Natural killer cell (primary cell): Measurements from ENCODE around the gene KISS1R. TPM values are rescaled to one million over a fixed set of nuclear protein-coding genes. Genes with fewer than 3 reads are reported as not detected.

Source experiments
- ATAC-seq, 3 donors: fragments of 150-1000 bp in 2 of 3; fragments of 200-7000 bp in 1 of 3; cut with Tn5 transposase; 1 replicate in 1 of 3; 2 replicates in 2 of 3; pipeline ENCODE4 v1.10.0; 2021; ENCODE audit warnings: mild to moderate bottlenecking in 2 of 3, moderate library complexity in 2 of 3
- DNase-seq, 2 donors: peaks; one replicate each; pipeline versions ENCODE4 v3.0.0 to v3.0.0-alpha.2; 2013 to 2021; ENCODE audit warnings: mixed read lengths in 1 of 2
- H3K27ac ChIP-seq: one replicate; pipeline ENCODE4 v1.5.1; 2013; ENCODE audit warnings: mild to moderate bottlenecking, low read length
- H3K27me3 ChIP-seq: one replicate; pipeline ENCODE4 v1.6.1; 2013; ENCODE audit warnings: low read length; ENCODE audit not compliant: control insufficient read depth, insufficient read depth
- H3K36me3 ChIP-seq: one replicate; pipeline ENCODE4 v1.6.1; 2013; ENCODE audit warnings: low read length; ENCODE audit not compliant: control insufficient read depth, insufficient read depth
- H3K4me1 ChIP-seq: one replicate; pipeline ENCODE4 v1.6.1; 2013; ENCODE audit warnings: low read length; ENCODE audit not compliant: control insufficient read depth, insufficient read depth
- H3K4me3 ChIP-seq: one replicate; pipeline ENCODE4 v1.5.1; 2013; ENCODE audit warnings: low read length
- H3K9me3 ChIP-seq: one replicate; pipeline ENCODE4 v1.6.1; 2013; ENCODE audit warnings: low read length; ENCODE audit not compliant: control insufficient read depth, insufficient read depth
- H3K27ac Mint-ChIP-seq, 2 donors: one replicate each; pipeline ENCODE4 v1.8.0; 2022; ENCODE audit warnings: mild to moderate bottlenecking in 2 of 2, mixed read lengths in 2 of 2, moderate library complexity in 1 of 2
- H3K27me3 Mint-ChIP-seq, 2 donors: one replicate each; pipeline ENCODE4 v1.8.0; 2022; ENCODE audit warnings: low read depth in 2 of 2, mixed read lengths in 2 of 2
- H3K36me3 Mint-ChIP-seq: one replicate; pipeline ENCODE4 v1.8.0; 2022; ENCODE audit warnings: mixed read lengths
- H3K4me1 Mint-ChIP-seq, 2 donors: one replicate each; pipeline ENCODE4 v1.8.0; 2022; ENCODE audit warnings: mixed read lengths in 2 of 2
- H3K4me3 Mint-ChIP-seq: one replicate; pipeline ENCODE4 v1.8.0; 2022; ENCODE audit warnings: mild to moderate bottlenecking, moderate library complexity, mixed read lengths
- H3K9me3 Mint-ChIP-seq, 2 donors: one replicate each; pipeline ENCODE4 v1.8.0; 2022; ENCODE audit warnings: mixed read lengths in 2 of 2
- CTCF ChIP-seq: fragments of 200-600 bp; IDR thresholded peaks from one replicate; pipeline ENCODE4 v1.8.0; 2022; ENCODE audit warnings: antibody characterized with exemption
- WGBS: methylation state at CpG from one replicate; pipeline ENCODE4 v1.1.7; 2013; ENCODE audit warnings: missing lambda C conversion rate; ENCODE audit not compliant: insufficient coverage; 5-methylcytosine and 5-hydroxymethylcytosine counted together
- intact Hi-C: fragments of 100-400 bp; cut with micrococcal nuclease; formaldehyde crosslinking; loops from one replicate; pipeline ENCODE4 v1.14.2; 2022
- total RNA-seq, 4 donors: library from RNA; stranded (reverse); fragments of 120-200 nt in 1 of 4; gene quantifications; one replicate each; pipeline versions ENCODE4 v1.2.3 to v1.2.4, GENCODE V29; 2013 to 2022

KISS1R gene
- total RNA-seq, 3 donors from 2014 or later (not counting 1 experiment from before 2014, with no cell fraction given), result 0.31 TPM; not detected in 2

GRCh38 chr19:884420-885211 lies 32.5 kb upstream of the KISS1R start:
- Histone ChIP-seq H3K4me3 (no peak overlapping the region), H3K27ac (no peak overlapping the region), H3K4me1 (peaks cover 31% of the 10 kb centered on the region), H3K9me3 (no peaks in the 10 kb centered on the region), H3K36me3 (peaks cover 60% of the 10 kb centered on the region), H3K27me3 (no peaks in the 10 kb centered on the region)
- Mint-ChIP-seq H3K4me1 (no peaks in the 10 kb centered on the region), H3K4me3 (no peak overlapping the region), H3K27ac (no peak overlapping the region), H3K36me3 (no peaks in the 10 kb centered on the region), H3K27me3 (no peaks in the 10 kb centered on the region), H3K9me3 (no peaks in the 10 kb centered on the region)
- intact Hi-C loops, result no loop called here
- WGBS, result 97% methylated on average over 51 of the region's 51 CpGs
- ATAC-seq (no peak), DNase-seq (no peak)
- TF ChIP-seq CTCF, result no peak

DNA sequence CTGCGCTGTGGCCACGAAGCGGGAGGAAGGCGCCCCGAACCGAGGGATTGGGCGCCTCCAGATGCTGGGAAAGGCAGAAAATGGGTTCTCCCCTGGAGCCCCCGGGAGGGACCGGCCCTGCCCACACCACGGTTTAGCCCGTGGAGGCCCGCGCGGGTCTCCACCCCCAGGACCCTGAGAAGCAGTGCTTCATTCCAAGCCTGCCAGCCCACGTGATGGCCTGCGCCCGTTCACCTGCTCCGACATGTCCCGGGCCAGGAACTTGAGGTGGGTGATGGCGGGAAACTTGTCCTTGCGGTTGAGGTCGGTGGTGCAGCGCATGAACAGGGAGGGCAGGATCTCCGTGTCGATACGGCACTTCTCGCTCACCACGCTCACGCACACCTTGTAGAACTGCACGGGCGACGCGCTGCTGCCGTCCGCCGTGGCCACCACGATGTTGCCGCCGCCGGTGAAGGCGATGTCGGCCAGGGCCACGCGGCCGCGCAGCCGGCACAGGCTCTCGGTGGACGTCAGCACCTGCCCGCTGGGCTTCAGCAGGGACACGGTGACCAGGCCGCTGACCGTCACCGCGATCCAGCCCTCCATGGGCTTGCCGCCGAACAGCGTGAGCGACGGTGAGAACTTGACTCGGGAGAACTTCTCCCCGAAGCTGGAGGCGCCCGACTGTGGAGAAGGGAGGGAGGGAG lies 31.5 kb upstream of the KISS1R start:
- Histone ChIP-seq H3K36me3 (peaks cover 64% of the 10 kb centered on the region), H3K9me3 (no peaks in the 10 kb centered on the region), H3K27me3 (no peaks in the 10 kb centered on the region), H3K4me1 (peaks cover 32% of the 10 kb centered on the region), H3K4me3 (no peak overlapping the region), H3K27ac (no peak overlapping the region)
- no peaks in the 10 kb centered on the region for H3K36me3 Mint-ChIP-seq
- H3K27me3 Mint-ChIP-seq, result no peaks in the 10 kb centered on the region
- WGBS, result 98% methylated on average over 64 of the region's 64 CpGs
- ATAC-seq (no peak), DNase-seq (no peak)
- no peaks in the 10 kb centered on the region for H3K4me1 Mint-ChIP-seq
- intact Hi-C loops, result no loop called here
- H3K4me3 Mint-ChIP-seq, result no peak overlapping the region
- no peak overlapping the region for H3K27ac Mint-ChIP-seq
- TF ChIP-seq CTCF, result no peak
- H3K9me3 Mint-ChIP-seq, result no peaks in the 10 kb centered on the region

DNA sequence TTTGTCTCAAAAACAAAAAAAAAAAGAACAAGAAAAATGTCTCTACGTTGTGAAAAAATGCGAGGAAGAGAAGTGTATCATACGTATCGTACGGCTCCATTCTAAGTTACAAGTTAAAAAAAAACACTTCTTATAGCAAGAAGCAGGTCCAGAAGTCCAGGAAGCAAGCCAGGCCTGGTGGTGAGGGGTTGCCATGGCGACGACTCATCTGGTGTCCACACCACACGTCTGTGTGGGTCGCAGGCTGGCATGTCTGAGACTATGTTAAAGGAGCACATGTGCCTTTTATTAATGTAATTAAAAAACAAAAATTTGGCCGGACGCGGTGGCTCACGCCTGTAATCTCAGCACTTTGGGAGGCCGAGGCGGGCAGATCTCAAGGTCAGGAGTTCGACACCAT lies 30.1 kb upstream of the KISS1R start:
- Histone ChIP-seq H3K9me3 (no peaks in the 10 kb centered on the region), H3K27me3 (no peaks in the 10 kb centered on the region), H3K27ac (no peak overlapping the region), H3K36me3 (peaks cover 52% of the 10 kb centered on the region), H3K4me3 (no peak overlapping the region), H3K4me1 (peaks cover 45% of the 10 kb centered on the region)
- no peak for ATAC-seq
- WGBS, result 92% methylated on average over 16 of the region's 16 CpGs
- Mint-ChIP-seq H3K27me3 (no peaks in the 10 kb centered on the region), H3K9me3 (no peaks in the 10 kb centered on the region), H3K27ac (no peak overlapping the region), H3K36me3 (no peaks in the 10 kb centered on the region), H3K4me3 (no peak overlapping the region), H3K4me1 (peaks cover 0 to 8% of the 10 kb centered on the region in 2 donors)
- no peak for DNase-seq
- no peak for TF ChIP-seq CTCF
- intact Hi-C loops, result no loop called here
